Upper lobe of left lung (tissue), 6 donors: ENCODE data around the gene CCDC57. TPM values are rescaled to one million over a fixed set of nuclear protein-coding genes. Genes with fewer than 3 reads are reported as not detected.

Source experiments
- ATAC-seq, 2 donors: fragments of 200-7000 bp; cut with Tn5 transposase; one replicate each; pipeline ENCODE4 v1.9.1; 2022; ENCODE audit warnings: mild to moderate bottlenecking in 2 of 2, moderate library complexity in 2 of 2; ENCODE audit not compliant: low FRiP score in 2 of 2
- DNase-seq, 2 donors: peaks; one replicate each; pipeline ENCODE4 v3.0.0-alpha.2; 2019 to 2020
- H3K27ac ChIP-seq, 4 donors: fragments of 200-600 bp; sonication (generic); one replicate each; pipeline ENCODE4 v1.5.1; 2016 to 2019
- H3K27me3 ChIP-seq, 4 donors: fragments of 200-600 bp; sonication (generic); one replicate each; pipeline ENCODE4 v1.5.1; 2017 to 2019
- H3K36me3 ChIP-seq, 4 donors: fragments of 200-600 bp; sonication (generic); one replicate each; pipeline ENCODE4 v1.5.1; 2016 to 2019
- H3K4me1 ChIP-seq, 4 donors: fragments of 200-600 bp; sonication (generic); one replicate each; pipeline ENCODE4 v1.5.1; 2018 to 2019
- H3K4me3 ChIP-seq, 4 donors: fragments of 200-600 bp; sonication (generic); one replicate each; pipeline ENCODE4 v1.5.1; 2017 to 2019; ENCODE audit warnings: mild to moderate bottlenecking in 2 of 4, moderate library complexity in 1 of 4
- H3K9me3 ChIP-seq, 4 donors: fragments of 200-600 bp; sonication (generic); one replicate each; pipeline ENCODE4 v1.5.1; 2018 to 2019
- EP300 ChIP-seq, 4 donors: sonication (generic); formaldehyde crosslinking; IDR thresholded peaks; one replicate each; pipeline ENCODE4 v1.5.1; 2017; ENCODE audit warnings: antibody characterized with exemption in 4 of 4, control low read depth in 2 of 4
- POLR2A ChIP-seq, 4 donors: fragments of 450-650 bp; IDR thresholded peaks; one replicate each; pipeline ENCODE4 v1.5.1; 2016 to 2017; ENCODE audit warnings: antibody characterized with exemption in 4 of 4, mild to moderate bottlenecking in 2 of 4
- POLR2AphosphoS5 ChIP-seq, 2 donors: sonication (generic); formaldehyde crosslinking; IDR thresholded peaks; one replicate each; pipeline ENCODE4 v1.5.1; 2017; ENCODE audit warnings: antibody characterized with exemption in 2 of 2
- WGBS, 2 donors: methylation state at CpG; one replicate each; pipeline ENCODE4 v1.1.5; 2017 to 2018; 5-methylcytosine and 5-hydroxymethylcytosine counted together
- total RNA-seq, 6 donors: library from RNA; depleted of rRNA in 4 of 6; stranded (reverse); fragments of >200 nt in 4 of 6; gene quantifications; one replicate each; pipeline versions ENCODE4 v1.1.0 to v1.2.1, GENCODE V29; 2016 to 2021
- TF ChIP-seq, protein P1 (sequence below), 6 experiments: fragments of 450-650 bp in 4 of 6; fragments of 200-600 bp in 2 of 6; sonication (generic) in 2 of 6; IDR thresholded peaks; one replicate each; pipeline ENCODE4 v1.5.1; 2016 to 2019; ENCODE audit warnings: antibody characterized with exemption in 6 of 6
- donor health status: DM: no; HTN: no; CAD: no; lungs with moderate emphysema.
- donor health status: DM: no; HTN: yes; CAD: no; lungs with severe emphysema.

Gene CCDC57
- total RNA-seq, 6 donors from 2014 or later: 52.9 to 204 (median 71.8) TPM

DNA sequence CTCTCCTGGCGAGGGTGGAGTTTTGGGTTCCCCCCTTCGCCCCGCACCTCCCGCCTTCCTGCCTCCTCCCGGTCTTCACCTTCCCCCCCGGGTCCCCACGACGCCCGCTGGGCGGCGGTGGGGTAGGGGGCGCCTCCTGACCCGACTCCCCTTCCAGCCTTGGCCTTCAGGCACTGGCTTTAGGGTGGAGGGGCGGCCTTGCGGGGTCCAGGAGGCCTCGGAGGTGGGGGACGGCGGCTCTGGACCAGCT is 18.6 kb upstream of the CCDC57 start:
- H3K27me3 ChIP-seq: no peaks in the 10 kb centered on the region
- H3K27ac ChIP-seq: peak overlapping the region; percentile 97 to 99 (median 98)
- no peak for DNase-seq
- TF ChIP-seq, protein P1, sequence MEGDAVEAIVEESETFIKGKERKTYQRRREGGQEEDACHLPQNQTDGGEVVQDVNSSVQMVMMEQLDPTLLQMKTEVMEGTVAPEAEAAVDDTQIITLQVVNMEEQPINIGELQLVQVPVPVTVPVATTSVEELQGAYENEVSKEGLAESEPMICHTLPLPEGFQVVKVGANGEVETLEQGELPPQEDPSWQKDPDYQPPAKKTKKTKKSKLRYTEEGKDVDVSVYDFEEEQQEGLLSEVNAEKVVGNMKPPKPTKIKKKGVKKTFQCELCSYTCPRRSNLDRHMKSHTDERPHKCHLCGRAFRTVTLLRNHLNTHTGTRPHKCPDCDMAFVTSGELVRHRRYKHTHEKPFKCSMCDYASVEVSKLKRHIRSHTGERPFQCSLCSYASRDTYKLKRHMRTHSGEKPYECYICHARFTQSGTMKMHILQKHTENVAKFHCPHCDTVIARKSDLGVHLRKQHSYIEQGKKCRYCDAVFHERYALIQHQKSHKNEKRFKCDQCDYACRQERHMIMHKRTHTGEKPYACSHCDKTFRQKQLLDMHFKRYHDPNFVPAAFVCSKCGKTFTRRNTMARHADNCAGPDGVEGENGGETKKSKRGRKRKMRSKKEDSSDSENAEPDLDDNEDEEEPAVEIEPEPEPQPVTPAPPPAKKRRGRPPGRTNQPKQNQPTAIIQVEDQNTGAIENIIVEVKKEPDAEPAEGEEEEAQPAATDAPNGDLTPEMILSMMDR (IDR thresholded peaks at IDR 0.05): no peak
- TF ChIP-seq EP300 (IDR thresholded peaks at IDR 0.05): no peak
- no peak for TF ChIP-seq POLR2A (IDR thresholded peaks at IDR 0.05)
- no peak for TF ChIP-seq POLR2AphosphoS5 (IDR thresholded peaks at IDR 0.05)
- H3K36me3 ChIP-seq: peaks cover 0 to 2% (median 0%) of the 10 kb centered on the region in 4 donors
- no peaks in the 10 kb centered on the region for H3K9me3 ChIP-seq
- peaks cover 49 to 81% (median 63%) of the 10 kb centered on the region in 4 donors for H3K4me1 ChIP-seq
- H3K4me3 ChIP-seq: peak overlapping the region; percentile 61 to 77 (median 71)
- ATAC-seq: peak; percentile 0 to 15
- WGBS, 2 donors: 0% methylated on average over 6 of the region's 18 CpGs; no CpG with 5 or more reads in 1 of the 2 donors

DNA sequence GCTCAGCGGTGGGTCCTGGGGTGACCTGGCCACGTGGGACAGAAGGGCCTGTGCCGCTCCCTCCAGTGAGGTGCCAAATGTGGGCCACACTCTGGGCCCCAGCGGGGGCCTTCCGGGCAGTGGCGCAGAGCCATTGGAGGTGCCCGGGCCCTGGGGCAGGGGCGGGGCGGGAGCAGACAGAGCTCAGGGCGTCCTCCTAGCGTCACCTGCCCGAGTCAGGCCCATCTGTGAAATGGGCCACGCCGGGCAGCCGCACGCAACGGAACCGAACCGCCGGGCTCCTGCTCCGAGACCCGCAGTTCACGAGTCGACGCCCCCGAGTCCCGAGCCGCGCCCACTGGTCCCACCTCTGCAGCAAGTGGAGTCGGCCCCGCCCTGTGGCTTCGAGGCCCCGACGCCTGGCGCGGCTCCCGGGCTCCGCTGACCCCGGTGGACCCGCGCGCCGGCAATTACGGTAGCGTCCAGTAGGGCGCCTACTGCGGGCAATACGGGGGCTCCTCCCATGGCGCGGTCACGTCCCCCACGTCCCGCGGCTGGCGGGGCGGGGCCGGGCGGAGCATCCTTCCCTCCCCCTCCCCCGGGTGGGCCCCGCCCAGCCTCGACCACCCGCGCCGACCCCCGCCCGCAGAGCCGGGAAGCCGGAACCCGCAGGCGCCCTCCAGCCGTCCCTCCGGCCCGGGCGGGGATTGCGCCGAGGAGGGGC is 18.1 kb upstream of the CCDC57 start:
- peaks cover 44 to 76% (median 58%) of the 10 kb centered on the region in 4 donors for H3K4me1 ChIP-seq
- WGBS, 2 donors: 13 to 80% methylated on average over 5 to 30 of the region's 76 CpGs
- DNase-seq (peak; percentile 91 to 97), ATAC-seq (peak; percentile 71 to 81)
- TF ChIP-seq, protein P1 (IDR thresholded peaks at IDR 0.05): peak; percentile 73 to 94 (median 90)
- peak; percentile 28 to 46 for TF ChIP-seq POLR2AphosphoS5 (IDR thresholded peaks at IDR 0.05)
- TF ChIP-seq POLR2A (IDR thresholded peaks at IDR 0.05): peak in 1 of 4 donors; percentile 55
- TF ChIP-seq EP300 (IDR thresholded peaks at IDR 0.05): no peak
- no peaks in the 10 kb centered on the region for H3K36me3 ChIP-seq
- no peaks in the 10 kb centered on the region for H3K9me3 ChIP-seq
- peak overlapping the region; percentile 61 to 77 (median 71) for H3K4me3 ChIP-seq
- H3K27ac ChIP-seq: peak overlapping the region; percentile 97 to 99 (median 98)
- no peaks in the 10 kb centered on the region for H3K27me3 ChIP-seq

DNA sequence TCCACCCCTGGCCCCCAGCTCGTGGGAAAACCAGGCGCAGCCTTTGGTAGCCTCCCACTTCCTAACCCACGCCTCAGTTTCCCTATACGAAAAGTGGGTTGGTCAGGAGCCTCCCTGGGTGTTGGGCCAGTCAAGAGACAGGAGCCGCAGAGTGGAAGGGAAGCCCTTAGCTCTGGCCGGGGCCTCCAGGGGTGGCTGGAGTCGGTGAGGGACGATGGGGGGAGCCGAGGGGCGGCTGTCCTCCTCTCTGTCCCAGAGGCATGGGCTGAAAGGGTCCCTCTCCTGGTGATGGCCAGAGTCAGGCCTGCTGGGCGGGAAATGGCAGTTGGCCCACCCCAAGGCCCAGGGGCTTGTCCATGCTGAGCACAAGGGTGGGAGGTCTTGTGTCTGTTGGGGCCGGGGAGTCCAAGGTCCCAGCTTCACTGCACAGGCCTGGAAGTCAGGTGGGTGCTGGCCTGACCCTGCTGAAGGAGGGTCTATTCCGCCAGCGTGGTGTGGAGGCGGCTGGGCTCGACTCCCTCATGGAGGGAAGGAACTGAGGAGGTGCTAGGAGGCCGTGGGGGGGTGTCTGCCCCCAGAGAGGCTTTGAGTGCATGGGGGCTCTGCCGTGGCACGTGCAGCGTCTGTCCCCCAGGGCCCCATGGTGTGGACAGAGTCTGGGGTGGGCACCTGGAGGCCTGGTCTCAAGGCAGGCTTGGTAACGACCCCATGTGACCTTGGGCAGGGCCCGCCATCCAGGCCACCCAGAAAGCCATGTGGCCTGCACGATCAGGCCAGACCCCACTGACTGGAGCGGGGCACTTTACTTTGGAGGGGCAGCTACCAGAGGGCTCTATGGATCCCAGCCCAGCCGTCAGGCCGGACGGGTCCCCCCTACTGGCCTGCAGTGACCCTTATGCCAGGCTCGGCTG is 17.3 kb upstream of the CCDC57 start:
- DNase-seq (peak in 1 of 2 donors; percentile 72), ATAC-seq (no peak)
- 63 to 64% methylated on average over 9 to 26 of the region's 28 CpGs for WGBS, 2 donors
- no peaks in the 10 kb centered on the region for H3K9me3 ChIP-seq
- TF ChIP-seq EP300 (IDR thresholded peaks at IDR 0.05) (no peak), POLR2A (IDR thresholded peaks at IDR 0.05) (no peak), POLR2AphosphoS5 (IDR thresholded peaks at IDR 0.05) (no peak)
- TF ChIP-seq, protein P1 (IDR thresholded peaks at IDR 0.05): no peak
- peak overlapping the region; percentile 97 to 99 (median 98) for H3K27ac ChIP-seq
- no peaks in the 10 kb centered on the region for H3K27me3 ChIP-seq
- no peaks in the 10 kb centered on the region for H3K36me3 ChIP-seq
- H3K4me1 ChIP-seq: peaks cover 41 to 68% (median 51%) of the 10 kb centered on the region in 4 donors
- H3K4me3 ChIP-seq: peak overlapping the region; percentile 61 to 77 (median 71)

DNA sequence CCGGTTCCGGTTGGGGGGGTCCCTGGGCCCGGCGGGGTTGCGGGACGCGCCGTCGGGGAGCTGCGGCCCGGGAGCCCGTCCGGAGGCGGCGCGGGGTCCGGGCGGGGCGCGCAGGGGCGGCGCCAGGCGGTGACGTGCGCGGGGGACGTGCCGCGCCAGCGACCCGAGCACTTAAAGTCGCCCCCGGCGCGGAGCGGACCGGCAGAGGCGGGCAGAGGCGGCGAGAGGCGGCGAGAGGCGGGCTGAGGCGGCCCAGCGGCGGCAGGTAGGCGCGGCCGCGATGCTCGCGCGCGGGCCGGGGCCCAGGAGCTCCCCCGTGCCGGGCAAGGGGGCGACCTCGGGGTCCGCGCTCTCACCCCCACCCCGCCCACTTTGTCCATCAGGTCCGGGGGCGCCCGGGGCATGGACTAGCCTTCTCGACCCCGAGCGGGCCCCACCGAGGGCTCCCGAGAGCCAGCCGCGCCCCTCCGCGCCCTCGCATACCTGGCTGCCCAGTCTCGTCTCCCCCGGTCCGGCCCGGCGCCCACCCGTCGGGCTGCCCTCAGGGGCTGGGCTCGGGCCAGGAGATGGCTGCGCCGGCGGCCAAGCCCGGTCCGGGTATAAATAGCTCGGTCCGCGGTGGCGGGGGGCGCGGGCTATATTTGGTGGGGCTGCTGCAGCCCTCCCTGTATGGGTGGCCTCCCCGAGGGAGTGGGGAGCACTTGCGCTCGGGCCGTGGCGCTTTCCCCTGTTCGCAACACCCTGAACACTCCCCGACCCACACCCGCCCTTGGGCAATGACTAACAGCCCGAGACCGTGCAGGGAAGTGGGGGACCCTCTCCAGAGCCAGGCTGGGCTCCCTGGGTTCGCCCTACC is 16.4 kb upstream of the CCDC57 start, which contains the start of gene SLC16A3:
Gene SLC16A3, plus strand, starts transcription at position 201 of the 856 bp plus-strand sequence. CDS start 6,967 bp downstream, outside the sequence.
- H3K9me3 ChIP-seq: no peaks in the 10 kb centered on the region
- no peaks in the 10 kb centered on the region for H3K27me3 ChIP-seq
- peak within 1 kb of the TSS; percentile 61 to 83 (median 72) for H3K4me3 ChIP-seq
- ATAC-seq: peak in 1 of 2 donors; percentile 61
- DNase-seq: peak; percentile 80 to 96
- H3K36me3 ChIP-seq: no peaks in the 10 kb centered on the region
- H3K27ac ChIP-seq: peak within 1 kb of the TSS; percentile 97 to 99 (median 98)
- TF ChIP-seq POLR2AphosphoS5 (IDR thresholded peaks at IDR 0.05) (peak in 1 of 2 donors; percentile 85), EP300 (IDR thresholded peaks at IDR 0.05) (no peak), POLR2A (IDR thresholded peaks at IDR 0.05) (peak in 3 of 4 donors; percentile 75 to 95 (median 82))
- TF ChIP-seq, protein P1 (IDR thresholded peaks at IDR 0.05): peak in 1 of 6 experiments; percentile 22
- WGBS, 2 donors: 1 to 8% methylated on average over 14 to 52 of the region's 105 CpGs
- H3K4me1 ChIP-seq: peaks cover 40 to 59% (median 46%) of the 10 kb centered on the region in 4 donors
